ENCODE data around the gene GPR137C. TPM values are rescaled to one million over a fixed set of nuclear protein-coding genes. Genes with fewer than 3 reads are reported as not detected.

GPR137C gene
- under 0.01 and 0.26 TPM in 2 replicates for total RNA-seq

GRCh38 chr14:52552063-52552988 is at the start of gene GPR137C, which contains the start of gene TXNDC16:
TSS of gene GPR137C (plus strand) at chr14:52552836. CDS start at chr14:52553148, 312 bp downstream.
TSS of gene TXNDC16 (minus strand) at chr14:52552505. CDS start at chr14:52543557, 8,948 bp downstream.
- TF ChIP-seq CTCF (IDR thresholded peaks at IDR 0.05; ENCODE audit: insufficient read depth, low read length, severe bottlenecking), result no peak
- FAIRE-seq (peak; percentile 94), DNase-seq (ENCODE audit: low read depth) (peak; percentile 97)

GRCh38 chr14:52513249-52513648 is 39.4 kb upstream of the GPR137C start:
- Histone ChIP-seq H3K4me3 (ENCODE audit: low read depth, low read length) (no peak overlapping the region), H3K36me3 (ENCODE audit: control insufficient read depth, insufficient read depth, low read length) (no peaks in the 10 kb centered on the region), H3K27me3 (ENCODE audit: control insufficient read depth, insufficient read depth, low read length) (no peaks in the 10 kb centered on the region)
- DNase-seq (ENCODE audit: low read depth), result no peak
- no peak for TF ChIP-seq CTCF (IDR thresholded peaks at IDR 0.05; ENCODE audit: insufficient read depth, low read length, severe bottlenecking)
- FAIRE-seq, result no peak

More at GRCh38 chr14:52552063-52552988, at the start of gene GPR137C, which contains the start of gene TXNDC16:
- Histone ChIP-seq H3K4me3 (ENCODE audit: low read depth, low read length) (peak within 1 kb of the TSS; percentile 65), H3K27me3 (ENCODE audit: control insufficient read depth, insufficient read depth, low read length) (no peaks in the 10 kb centered on the region), H3K36me3 (ENCODE audit: control insufficient read depth, insufficient read depth, low read length) (no peaks in the 10 kb centered on the region)

DNA sequence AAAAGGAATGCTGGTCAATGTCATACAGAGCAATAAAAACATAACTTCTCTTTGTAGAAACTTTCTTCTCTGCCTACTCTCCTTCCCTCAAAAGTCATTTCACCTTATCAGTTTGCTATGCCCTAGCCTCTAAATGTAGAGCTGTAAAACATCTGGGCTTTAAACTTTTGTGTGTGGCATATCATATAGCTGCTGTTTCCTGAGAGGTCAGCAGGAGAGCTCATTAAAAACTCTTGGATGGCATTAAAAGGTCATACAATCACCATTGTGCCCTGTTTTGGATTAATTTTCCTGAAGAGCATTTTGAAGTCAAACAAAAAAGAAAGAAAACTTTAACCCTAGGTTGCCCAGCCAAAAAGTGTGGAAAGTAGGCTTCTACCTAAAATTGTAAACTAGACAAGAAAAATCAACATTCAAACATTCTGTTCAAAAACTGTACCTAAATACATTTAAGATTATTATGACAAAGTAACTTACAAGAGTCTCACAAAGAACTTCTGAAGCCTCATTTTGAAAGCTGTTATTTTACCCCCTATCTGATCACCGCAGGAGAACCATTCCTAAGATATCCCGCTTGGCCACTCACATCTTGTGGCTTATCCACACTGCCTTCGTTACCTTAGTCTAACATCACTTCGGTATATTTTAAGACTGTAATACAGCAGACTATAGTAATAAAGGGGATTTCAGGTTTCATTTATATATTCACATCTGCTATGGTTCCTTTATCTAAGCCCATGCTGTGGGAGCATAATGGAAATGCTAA is 38.4 kb upstream of the GPR137C start:
- Histone ChIP-seq H3K27me3 (ENCODE audit: control insufficient read depth, insufficient read depth, low read length) (no peaks in the 10 kb centered on the region), H3K36me3 (ENCODE audit: control insufficient read depth, insufficient read depth, low read length) (no peaks in the 10 kb centered on the region), H3K4me3 (ENCODE audit: low read depth, low read length) (no peak overlapping the region)
- TF ChIP-seq CTCF (IDR thresholded peaks at IDR 0.05; ENCODE audit: insufficient read depth, low read length, severe bottlenecking), result no peak
- FAIRE-seq (no peak), DNase-seq (ENCODE audit: low read depth) (no peak)

GRCh38 chr14:52522033-52522432 is 30.6 kb upstream of the GPR137C start:
- Histone ChIP-seq H3K4me3 (ENCODE audit: low read depth, low read length) (no peak overlapping the region), H3K36me3 (ENCODE audit: control insufficient read depth, insufficient read depth, low read length) (no peaks in the 10 kb centered on the region), H3K27me3 (ENCODE audit: control insufficient read depth, insufficient read depth, low read length) (no peaks in the 10 kb centered on the region)
- TF ChIP-seq CTCF (IDR thresholded peaks at IDR 0.05; ENCODE audit: insufficient read depth, low read length, severe bottlenecking), result no peak
- no peak for FAIRE-seq
- DNase-seq (ENCODE audit: low read depth), result no peak

DNA sequence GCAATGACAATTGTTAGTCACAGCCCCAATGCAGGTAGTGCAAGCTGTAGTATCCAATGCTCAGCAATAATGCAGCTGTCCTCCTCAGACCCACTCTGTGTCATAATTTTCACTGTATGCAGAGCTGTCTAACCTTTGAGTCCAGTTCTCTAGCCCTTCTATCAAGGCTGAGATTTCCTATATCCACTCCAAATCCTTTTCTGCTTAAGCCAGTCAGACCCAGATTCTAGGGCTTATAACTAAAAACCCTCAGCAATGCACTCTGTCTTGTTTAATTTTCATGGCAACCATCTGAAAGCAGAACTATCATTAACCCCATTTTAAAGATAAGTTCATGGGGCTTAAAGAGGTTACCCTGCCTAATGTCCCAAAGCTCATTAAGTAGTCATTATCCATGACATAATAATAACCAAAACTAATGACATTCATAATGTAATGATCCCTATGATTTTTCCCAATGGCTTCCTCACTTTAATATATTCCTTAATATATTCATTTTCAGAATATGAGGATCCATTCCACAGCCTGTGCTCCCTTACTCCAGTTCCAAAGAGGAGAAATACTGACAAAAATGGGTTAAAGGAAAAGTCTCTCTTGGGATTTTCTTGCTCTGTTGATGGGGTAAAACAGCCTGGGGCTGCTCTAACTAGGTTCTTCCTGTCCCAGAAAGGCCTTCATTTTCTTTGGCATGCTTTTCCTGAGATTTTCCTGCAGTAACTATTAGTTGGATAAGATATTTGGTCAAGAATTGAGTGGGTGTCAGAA is 29.9 kb upstream of the GPR137C start:
- Histone ChIP-seq H3K4me3 (ENCODE audit: low read depth, low read length) (no peak overlapping the region), H3K36me3 (ENCODE audit: control insufficient read depth, insufficient read depth, low read length) (no peaks in the 10 kb centered on the region), H3K27me3 (ENCODE audit: control insufficient read depth, insufficient read depth, low read length) (no peaks in the 10 kb centered on the region)
- TF ChIP-seq CTCF (IDR thresholded peaks at IDR 0.05; ENCODE audit: insufficient read depth, low read length, severe bottlenecking), result no peak
- FAIRE-seq, result no peak
- no peak for DNase-seq (ENCODE audit: low read depth)
